Stimulated activated CD4-positive, alpha-beta T cell treated with anti-CD3 and anti-CD28 coated beads, Interleukin-15, amount 100 ng/mL, for 24 hours (primary cell): Measurements from ENCODE around the gene ZPBP.
A peak's percentile ranks its signal among the peaks of the same experiment; 100 is the strongest.

Source experiments
- DNase-seq: peaks from one replicate; pipeline ENCODE4 v3.0.0-alpha.2; 2020

ZPBP gene

DNA sequence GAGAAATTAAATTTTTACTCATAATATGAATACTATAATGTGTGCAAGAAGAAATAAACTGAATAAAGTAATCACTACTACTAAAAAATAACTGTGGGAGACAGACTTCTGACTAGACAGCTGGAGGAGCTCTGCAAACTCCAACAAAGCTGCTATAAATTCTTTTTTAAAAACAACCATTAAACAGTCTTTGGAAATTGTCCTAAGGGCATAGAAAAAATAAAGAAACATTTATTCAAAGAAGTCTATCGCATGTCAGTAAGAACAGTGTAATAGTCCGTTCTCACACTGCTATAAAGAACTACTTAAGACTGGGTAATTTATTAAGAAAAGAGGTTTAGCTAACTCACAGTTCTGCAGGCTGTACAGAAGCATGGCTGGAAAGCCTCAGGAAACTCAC, 56.0 kb downstream of the ZPBP start:
- DNase-seq, result no peak

DNA sequence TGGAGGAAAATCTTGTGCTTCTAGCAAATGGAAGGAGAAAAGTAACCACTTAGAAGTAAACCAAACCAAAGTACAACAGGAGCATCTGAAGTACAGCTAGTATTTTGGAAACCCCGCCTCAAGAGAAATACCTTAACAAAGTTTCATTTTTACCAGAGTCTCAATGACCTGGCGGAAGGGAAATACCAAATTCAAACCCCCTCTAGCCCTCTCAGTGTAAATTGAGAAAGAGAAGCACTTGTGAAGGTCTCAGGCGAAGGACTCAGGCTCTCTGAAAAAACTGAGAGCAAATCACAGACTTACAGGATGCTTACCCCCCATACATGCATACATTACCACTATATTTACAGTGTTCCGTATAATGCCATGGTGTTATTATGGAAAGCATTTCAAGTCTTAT, 70.1 kb downstream of the ZPBP start:
- DNase-seq, result no peak

DNA sequence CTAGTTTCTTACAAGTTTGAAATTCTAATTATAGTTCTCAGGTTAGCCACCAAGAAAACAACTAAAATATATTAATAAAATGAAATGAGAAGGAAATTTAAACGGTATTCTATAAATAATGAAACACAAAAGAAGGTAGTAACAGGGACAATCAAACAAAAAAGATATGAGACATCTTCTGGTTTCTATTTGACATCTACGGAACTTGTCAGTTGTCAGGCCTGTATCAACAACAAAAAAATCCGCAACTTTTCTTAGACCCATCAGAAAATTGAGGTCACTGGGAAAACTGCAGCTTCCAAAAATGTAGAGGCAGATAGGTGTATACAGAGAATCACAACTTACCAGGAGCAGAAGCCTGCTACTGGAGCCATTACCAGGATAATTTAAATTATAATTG, 70.6 kb downstream of the ZPBP start:
- DNase-seq, result no peak

DNA sequence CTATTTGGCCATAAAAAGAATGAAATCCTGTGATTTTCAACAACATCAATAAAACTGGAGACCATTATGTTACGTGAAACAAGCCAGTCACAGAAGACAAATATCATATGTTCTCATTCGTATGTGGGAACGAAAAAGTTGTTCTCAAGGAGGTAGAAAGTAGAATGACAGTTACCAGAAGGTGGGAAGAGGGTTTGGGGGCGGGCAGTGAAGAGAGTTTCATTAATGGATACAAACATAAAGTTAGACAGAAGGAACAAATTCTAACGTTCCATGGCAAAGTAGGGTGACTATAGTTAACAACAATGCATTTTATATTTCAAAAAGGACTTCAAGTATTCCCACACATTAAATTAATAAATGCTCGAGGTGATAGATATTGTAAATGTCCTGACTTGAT, 97.4 kb downstream of the ZPBP start:
- DNase-seq, result no peak

DNA sequence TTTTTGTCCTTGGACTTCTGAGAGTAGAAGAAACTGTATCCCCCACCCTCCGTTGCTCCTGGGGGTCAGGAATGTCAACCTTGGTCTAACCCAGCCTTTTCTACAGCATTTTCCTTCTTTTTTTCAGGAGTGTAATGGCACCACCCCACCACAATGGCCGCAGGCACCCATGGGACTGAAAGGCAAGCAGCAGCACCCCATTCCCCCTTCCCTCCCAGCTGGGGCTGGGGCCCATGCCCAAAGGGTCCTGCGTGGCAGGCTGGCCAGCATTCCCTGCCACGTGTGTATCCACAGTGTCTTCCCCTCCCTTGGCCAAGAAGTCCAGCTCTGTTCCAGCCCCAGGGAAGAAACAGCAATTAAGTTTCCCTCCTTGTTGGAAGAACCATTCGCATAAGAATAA, 106.9 kb downstream of the ZPBP start:
- DNase-seq, result no peak

DNA sequence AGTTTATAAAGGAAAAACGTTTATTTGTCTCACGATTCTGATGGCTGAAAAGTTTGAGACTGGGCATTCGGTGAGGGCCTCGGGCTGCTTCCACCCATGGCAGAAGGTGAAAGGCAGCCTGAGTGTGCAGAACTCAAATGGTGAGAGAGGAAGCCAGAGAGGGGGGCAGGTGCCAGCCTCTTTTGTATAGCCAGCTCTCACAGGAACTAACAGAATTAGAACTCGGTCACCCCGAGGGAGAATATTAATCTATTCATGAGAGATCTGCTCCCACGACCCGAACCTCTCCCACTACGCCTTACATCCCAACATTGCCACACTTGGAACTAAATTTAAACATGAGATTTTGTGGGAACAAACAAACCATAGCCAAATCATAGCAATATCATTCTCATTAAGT, 112.6 kb downstream of the ZPBP start:
- DNase-seq, result peak; percentile 39

DNA sequence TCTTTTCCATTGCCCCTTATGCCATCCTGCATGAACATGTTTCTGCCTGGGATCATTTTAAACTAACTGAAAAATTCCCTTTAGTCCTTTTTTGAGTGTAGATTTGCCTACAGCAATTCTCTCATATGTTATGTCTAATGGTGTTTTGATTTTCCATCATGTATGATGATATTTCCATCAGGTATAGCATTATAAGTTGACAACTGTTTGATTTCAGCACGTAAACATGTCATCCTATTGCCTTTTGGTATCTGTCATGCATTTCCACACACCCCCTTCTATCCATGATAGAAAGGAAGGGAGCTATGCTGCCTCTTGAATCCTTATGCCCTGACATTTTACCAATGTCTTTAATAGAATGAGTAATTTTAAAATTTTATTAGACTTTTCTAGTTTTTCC, 116.8 kb downstream of the ZPBP start:
- DNase-seq, result no peak

DNA sequence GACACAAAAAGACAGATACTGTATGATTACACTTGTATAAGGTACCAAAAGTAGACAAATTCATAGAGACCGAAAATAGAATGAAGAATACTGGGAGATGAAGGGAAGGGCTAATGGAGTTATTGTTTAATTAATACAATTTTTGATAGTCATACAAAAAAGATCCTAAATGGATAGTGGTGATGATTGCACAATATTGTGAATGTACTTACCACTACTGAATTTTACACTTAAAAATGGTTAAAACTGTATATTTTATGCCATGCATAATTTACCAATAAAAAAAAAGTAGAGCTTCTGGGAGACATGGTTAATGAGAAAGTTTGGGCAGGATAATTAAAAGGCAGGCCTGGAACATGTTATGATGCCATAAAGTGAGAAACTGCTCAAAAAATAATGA, 119.0 kb downstream of the ZPBP start:
- DNase-seq, result no peak

DNA sequence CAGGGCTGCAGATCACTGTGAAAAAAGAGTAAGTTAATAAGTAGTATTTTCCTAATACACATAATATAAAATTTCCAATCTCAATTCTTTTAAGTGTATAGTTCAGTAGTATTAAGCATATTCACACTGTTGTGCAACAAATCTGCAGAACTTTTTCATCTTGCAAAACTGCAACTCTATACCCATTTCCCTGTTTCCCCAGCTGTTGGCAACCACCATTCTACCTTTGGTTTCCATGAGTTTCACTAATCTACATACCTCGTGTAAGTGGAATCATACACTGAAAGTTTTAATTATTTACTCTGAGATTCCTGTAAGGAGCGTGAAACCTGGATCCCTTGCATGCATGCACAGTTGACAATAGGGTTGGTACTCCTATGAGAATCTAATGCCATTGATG, 155.4 kb downstream of the ZPBP start:
- DNase-seq, result no peak

DNA sequence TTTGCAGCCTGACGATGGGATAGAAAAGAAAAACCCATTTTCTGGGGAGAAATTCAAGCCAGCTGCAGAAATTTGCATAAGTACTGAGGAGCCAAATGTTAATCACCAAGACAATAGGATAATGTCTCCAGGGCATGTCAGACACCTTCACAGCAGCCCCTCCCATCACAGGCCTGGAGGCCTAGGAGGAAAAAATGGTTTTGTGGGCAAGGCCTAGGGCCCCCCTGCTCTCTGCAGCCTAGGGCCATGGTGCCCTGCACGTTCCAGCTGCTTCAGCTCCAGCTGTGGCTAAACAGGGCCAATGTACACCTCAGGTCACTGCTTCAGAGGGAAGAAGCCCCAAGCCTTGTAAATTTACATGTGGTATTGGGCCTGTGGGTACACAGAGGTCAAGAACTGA, 161.4 kb downstream of the ZPBP start:
- DNase-seq, result no peak

DNA sequence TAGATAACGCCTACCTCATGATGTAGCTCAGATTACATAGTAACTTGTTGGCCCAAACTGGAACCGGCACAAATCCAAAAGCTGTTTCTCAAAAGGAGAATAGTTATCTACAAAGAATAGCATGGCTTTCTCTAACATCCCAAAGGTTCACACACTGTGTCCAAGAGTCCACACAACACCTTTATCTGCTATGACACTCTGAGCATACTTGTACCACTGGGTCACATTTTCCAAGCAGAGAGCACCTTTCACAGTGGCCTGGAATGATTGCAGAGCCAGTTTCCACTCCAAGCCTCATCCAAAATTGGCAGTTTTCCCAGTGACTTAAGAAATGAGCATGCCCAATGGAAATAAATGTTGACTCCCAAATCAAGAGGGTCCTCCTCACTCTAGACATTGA, 164.3 kb downstream of the ZPBP start:
- no peak for DNase-seq

DNA sequence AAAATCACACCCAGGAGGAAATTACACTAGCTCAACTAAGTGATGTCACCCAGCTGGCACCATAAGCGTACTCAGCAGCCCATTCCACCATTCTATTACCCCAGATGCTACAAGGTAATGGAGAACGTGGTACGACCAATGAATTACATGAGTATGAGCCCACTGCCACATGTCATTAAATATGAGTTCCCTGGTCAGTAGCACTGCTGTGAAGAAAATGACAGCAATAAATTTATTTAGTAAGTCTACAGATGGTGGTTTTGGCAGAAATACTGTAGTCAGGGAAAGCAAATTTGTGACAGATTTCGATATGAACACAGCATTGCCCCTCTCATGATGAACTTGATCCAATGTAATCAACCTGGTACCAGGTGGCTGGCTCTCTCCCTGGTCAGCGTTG, 165.4 kb downstream of the ZPBP start:
- DNase-seq, result no peak

DNA sequence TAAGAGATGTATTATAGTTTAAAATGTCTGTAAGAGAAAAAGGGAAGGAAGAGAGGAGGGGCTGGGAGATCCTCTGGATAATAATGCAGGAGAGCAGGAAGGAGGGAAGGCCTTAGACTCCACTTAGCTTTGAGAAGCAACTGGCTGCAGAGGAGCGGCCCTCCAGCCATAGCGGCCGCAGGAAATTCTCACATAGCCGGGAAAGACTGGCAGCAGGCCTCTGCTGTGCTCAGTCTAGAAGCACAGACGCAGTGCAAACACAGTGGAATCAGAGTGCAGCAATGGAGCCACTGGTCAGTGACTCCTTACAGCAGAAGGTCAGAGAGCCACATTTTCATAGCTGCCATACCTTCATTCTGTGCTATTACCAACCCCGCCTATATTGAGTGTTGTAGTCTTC, 166.3 kb downstream of the ZPBP start:
- no peak for DNase-seq

DNA sequence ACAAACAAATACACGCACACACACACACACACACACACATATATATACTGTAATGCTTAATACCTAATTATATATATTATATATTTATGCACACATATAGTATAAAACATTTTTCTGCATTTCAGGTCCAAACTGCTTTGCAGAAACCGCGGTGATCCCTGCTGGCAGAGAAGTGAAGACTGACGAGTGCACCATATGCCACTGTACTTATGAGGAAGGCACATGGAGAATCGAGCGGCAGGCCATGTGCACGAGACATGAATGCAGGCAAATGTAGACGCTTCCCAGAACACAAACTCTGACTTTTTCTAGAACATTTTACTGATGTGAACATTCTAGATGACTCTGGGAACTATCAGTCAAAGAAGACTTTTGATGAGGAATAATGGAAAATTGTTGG, 181.1 kb downstream of the ZPBP start:
- DNase-seq, result no peak

DNA sequence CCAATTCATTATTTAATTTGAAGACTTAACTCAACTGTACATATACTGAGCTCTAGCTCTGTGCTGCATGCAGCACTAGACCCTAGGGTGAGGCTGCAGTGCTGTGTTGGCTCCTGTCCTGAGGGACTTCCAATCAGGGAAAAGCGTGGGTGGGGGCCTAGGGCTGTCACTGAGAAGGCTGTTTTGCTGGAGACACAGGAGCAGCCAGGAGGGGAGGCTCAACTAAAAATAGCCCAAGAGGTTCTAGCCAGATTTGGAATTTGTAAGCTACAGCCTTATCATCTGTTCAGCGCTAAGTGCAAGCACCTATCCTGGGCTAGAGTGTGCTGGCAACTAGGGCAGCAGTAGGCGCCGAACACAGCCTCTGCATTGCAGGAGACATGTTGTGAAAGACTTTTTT, 198.5 kb downstream of the ZPBP start:
- DNase-seq, result no peak

DNA sequence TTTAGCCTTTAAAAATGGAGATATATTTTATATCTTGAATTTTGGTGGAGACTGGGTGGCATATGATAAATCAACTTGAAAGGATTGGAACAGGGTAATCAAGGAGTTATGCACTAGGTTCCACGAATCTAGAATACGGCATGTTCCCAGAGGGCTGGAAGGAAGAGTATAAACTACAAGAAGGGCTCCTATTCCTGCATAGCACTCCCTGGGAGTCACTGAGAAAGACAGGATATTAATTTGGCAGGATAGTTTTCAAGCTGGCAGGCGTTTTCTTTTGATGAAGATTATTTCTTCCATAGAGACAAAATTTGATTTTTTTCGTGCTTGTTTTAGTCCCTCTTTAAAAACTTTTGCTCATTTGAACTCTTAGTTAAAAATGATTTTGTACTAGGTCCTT, 199.9 kb downstream of the ZPBP start:
- no peak for DNase-seq

DNA sequence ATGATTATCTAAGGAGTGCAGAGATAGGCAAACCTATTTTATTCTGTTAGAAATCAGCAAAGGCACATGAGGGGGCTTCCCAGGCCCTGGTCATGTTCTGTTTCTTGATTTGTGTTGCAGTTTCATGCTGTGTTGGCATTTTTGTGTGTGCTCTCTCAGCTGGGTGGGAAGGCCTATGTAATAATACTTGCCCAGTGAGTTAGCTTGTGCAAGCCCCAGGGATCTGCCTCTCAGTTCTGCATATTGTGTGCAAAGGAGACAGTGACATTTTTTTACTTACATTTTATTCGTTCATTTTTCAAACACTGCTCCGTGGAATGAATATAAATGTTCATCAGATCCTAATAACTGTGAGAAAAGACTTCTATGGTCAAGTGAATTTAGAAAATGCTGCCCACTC, 200.6 kb downstream of the ZPBP start:
- no peak for DNase-seq
